ENCODE results near the gene WNT7A.

GRCh38 chr3:13846238-13846637 lies 33.6 kb downstream of the WNT7A start:
- no peak for TF ChIP-seq REST (IDR thresholded peaks at IDR 0.05; ENCODE audit: low read depth)
- no peak for TF ChIP-seq MAX (IDR thresholded peaks at IDR 0.05)
- TF ChIP-seq POLR2AphosphoS5 (IDR thresholded peaks at IDR 0.05; ENCODE audit: low read depth, low read length), result no peak
- TF ChIP-seq FOSL1 (IDR thresholded peaks at IDR 0.05; ENCODE audit: low read depth), result no peak
- TF ChIP-seq CTCF (IDR thresholded peaks at IDR 0.05 in 2 of 3, conservative IDR thresholded peaks at IDR 0.05 in 1 of 3; ENCODE audit: borderline replicate concordance in 1 of 3, insufficient read depth in 1 of 3, low read depth in 2 of 3, low read length in 2 of 3), result no peak
- no peak for TF ChIP-seq JUND (IDR thresholded peaks at IDR 0.05)
- no peak for TF ChIP-seq EZH2phosphoT487 (IDR thresholded peaks at IDR 0.05; ENCODE audit: borderline replicate concordance)
- no peak for TF ChIP-seq EZH2 (IDR thresholded peaks at IDR 0.05)
- TF ChIP-seq ZFX (IDR thresholded peaks at IDR 0.05), result no peak
- TF ChIP-seq POLR2A (IDR thresholded peaks at IDR 0.05; ENCODE audit: borderline replicate concordance, extremely low read depth, insufficient read depth, insufficient read length), result no peak
- TF ChIP-seq TCF7L2 (IDR thresholded peaks at IDR 0.05; ENCODE audit: borderline replicate concordance, extremely low read depth, insufficient read depth, insufficient read length), result no peak
- no peak for TF ChIP-seq CEBPB (IDR thresholded peaks at IDR 0.05; ENCODE audit: low read depth)
- no peak for TF ChIP-seq RAD21 (IDR thresholded peaks at IDR 0.05; ENCODE audit: low read depth)
